Measurements from ENCODE around the gene C17orf114.

Gene C17orf114

GRCh38 chr17:4833941-4834680 lies 32.0 kb upstream of the C17orf114 start (continued):
- TF ChIP-seq GABPA (IDR thresholded peaks at IDR 0.05; ENCODE audit: low read depth, low read length), result 0 out of 2 replicates have a peak, but pooled peaks have one; percentile 21
- peak; percentile 81 for TF ChIP-seq GABPA (CRISPR knock-in tag; IDR thresholded peaks at IDR 0.05; ENCODE audit: low read depth)
- TF ChIP-seq FIP1L1 (IDR thresholded peaks at IDR 0.05; ENCODE audit: borderline replicate concordance, insufficient read depth, low read depth, low read length), result no peak
- TF ChIP-seq POLR2G (IDR thresholded peaks at IDR 0.05; ENCODE audit: low read depth, low read length), result peak; percentile 59
- TF ChIP-seq ELF1 (CRISPR knock-in tag; IDR thresholded peaks at IDR 0.05), result peak; percentile 64
- TF ChIP-seq MED1 (CRISPR knock-in tag; IDR thresholded peaks at IDR 0.05), result peak; percentile 1; the same call in 1 of the 2 replicates
- TF ChIP-seq REPIN1 (CRISPR knock-in tag; IDR thresholded peaks at IDR 0.05; ENCODE audit: borderline replicate concordance, low read depth), result 0 out of 2 replicates have a peak, but pooled peaks have one; percentile 37
- TF ChIP-seq, protein P1, sequence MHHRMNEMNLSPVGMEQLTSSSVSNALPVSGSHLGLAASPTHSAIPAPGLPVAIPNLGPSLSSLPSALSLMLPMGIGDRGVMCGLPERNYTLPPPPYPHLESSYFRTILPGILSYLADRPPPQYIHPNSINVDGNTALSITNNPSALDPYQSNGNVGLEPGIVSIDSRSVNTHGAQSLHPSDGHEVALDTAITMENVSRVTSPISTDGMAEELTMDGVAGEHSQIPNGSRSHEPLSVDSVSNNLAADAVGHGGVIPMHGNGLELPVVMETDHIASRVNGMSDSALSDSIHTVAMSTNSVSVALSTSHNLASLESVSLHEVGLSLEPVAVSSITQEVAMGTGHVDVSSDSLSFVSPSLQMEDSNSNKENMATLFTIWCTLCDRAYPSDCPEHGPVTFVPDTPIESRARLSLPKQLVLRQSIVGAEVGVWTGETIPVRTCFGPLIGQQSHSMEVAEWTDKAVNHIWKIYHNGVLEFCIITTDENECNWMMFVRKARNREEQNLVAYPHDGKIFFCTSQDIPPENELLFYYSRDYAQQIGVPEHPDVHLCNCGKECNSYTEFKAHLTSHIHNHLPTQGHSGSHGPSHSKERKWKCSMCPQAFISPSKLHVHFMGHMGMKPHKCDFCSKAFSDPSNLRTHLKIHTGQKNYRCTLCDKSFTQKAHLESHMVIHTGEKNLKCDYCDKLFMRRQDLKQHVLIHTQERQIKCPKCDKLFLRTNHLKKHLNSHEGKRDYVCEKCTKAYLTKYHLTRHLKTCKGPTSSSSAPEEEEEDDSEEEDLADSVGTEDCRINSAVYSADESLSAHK (CRISPR knock-in tag; IDR thresholded peaks at IDR 0.05; ENCODE audit: borderline replicate concordance), result no peak
- TF ChIP-seq GATAD1 (CRISPR knock-in tag; IDR thresholded peaks at IDR 0.05), result peak; percentile 14
- no peak for TF ChIP-seq ZNF703 (CRISPR knock-in tag; IDR thresholded peaks at IDR 0.05; ENCODE audit: borderline replicate concordance)
- TF ChIP-seq RAD51 (IDR thresholded peaks at IDR 0.05; ENCODE audit: borderline replicate concordance), result no peak
- TF ChIP-seq MNT (IDR thresholded peaks at IDR 0.05), result peak; percentile 59
- TF ChIP-seq ZNF790 (CRISPR knock-in tag; IDR thresholded peaks at IDR 0.05; ENCODE audit: borderline replicate concordance), result no peak
- TF ChIP-seq FOXK2 (IDR thresholded peaks at IDR 0.05), result no peak
- TF ChIP-seq HMGXB3 (CRISPR knock-in tag; IDR thresholded peaks at IDR 0.05; ENCODE audit: borderline replicate concordance), result no peak
- TF ChIP-seq CBX5 (CRISPR knock-in tag; IDR thresholded peaks at IDR 0.05; ENCODE audit: borderline replicate concordance), result no peak
- no peak for TF ChIP-seq TFE3 (CRISPR knock-in tag; IDR thresholded peaks at IDR 0.05)
- TF ChIP-seq NBN (conservative IDR thresholded peaks at IDR 0.05), result no peak
- TF ChIP-seq RBFOX2 (IDR thresholded peaks at IDR 0.05; ENCODE audit: low read depth, low read length), result no peak
- TF ChIP-seq HNRNPUL1 (IDR thresholded peaks at IDR 0.05; ENCODE audit: low read depth, low read length), result no peak
- TF ChIP-seq ZBTB8A (CRISPR knock-in tag; IDR thresholded peaks at IDR 0.05; ENCODE audit: borderline replicate concordance, low read depth), result 0 out of 2 replicates have a peak, but pooled peaks have one; percentile 62
